Panc1 (cell line): ENCODE data around the gene ATP6V0C.
"Not testable (repeated sequence)": the region's sequence is repeated elsewhere in the genome, so short reads cannot be mapped to it uniquely, and the experiment has no call there.

Source experiments
- SIN3A ChIP-seq: IDR thresholded peaks from 2 replicates; pipeline ENCODE4 v1.6.1; 2012; ENCODE audit warnings: low read depth, mild to moderate bottlenecking, low read length, moderate library complexity, borderline replicate concordance; ENCODE audit not compliant: insufficient read depth
- TF ChIP-seq, protein P1 (sequence below): fragments of 450-650 bp; IDR thresholded peaks from 2 replicates; pipeline ENCODE4 v1.5.1; 2017; ENCODE audit warnings: mild to moderate bottlenecking

DNA sequence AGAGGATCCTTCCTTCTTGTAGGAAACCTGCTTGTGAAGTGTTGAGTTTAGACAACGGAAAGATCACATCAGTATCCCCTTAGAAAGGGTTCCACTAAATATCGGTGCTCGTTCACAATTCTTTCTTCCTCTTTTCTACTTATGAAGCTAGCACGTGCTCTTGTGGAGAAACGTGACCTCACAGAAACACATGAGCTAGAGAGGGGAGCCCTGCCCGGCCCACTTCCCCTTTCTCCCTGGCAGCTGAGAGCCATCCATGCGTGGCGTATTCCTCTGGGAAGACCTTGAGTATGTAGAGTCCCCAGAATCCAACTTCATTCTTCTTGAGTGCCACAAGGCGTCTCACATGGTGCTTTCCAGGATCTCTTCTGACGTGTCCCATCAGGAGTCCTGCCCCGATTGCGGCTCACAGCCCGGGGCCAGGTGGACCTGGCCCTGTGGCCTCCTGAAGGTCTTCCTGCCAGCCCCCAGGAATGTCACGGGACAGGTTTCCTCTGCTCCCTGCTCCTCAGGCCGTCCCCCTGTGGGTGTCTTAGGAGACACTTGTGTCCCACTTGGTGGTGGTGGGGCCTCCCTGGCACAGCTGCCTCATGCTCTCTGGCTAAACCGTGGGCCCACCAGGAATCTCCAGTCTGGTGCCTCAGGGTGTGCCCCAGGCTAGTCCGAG is 46.5 kb downstream of the ATP6V0C start:
- TF ChIP-seq, protein P1, sequence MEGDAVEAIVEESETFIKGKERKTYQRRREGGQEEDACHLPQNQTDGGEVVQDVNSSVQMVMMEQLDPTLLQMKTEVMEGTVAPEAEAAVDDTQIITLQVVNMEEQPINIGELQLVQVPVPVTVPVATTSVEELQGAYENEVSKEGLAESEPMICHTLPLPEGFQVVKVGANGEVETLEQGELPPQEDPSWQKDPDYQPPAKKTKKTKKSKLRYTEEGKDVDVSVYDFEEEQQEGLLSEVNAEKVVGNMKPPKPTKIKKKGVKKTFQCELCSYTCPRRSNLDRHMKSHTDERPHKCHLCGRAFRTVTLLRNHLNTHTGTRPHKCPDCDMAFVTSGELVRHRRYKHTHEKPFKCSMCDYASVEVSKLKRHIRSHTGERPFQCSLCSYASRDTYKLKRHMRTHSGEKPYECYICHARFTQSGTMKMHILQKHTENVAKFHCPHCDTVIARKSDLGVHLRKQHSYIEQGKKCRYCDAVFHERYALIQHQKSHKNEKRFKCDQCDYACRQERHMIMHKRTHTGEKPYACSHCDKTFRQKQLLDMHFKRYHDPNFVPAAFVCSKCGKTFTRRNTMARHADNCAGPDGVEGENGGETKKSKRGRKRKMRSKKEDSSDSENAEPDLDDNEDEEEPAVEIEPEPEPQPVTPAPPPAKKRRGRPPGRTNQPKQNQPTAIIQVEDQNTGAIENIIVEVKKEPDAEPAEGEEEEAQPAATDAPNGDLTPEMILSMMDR = not testable (repeated sequence)
- not testable (repeated sequence) for TF ChIP-seq SIN3A
